GM21367 (cell line): ENCODE data around the gene GRIP2.
"Not testable (repeated sequence)": the region's sequence is repeated elsewhere in the genome, so short reads cannot be mapped to it uniquely, and the experiment has no call there.

Experiments
- ATAC-seq: cut with Tn5 transposase; IDR thresholded peaks from one replicate; pipeline ENCODE4 v1.9.1; 2021; ENCODE audit not compliant: unreplicated experiment

GRIP2 gene

DNA sequence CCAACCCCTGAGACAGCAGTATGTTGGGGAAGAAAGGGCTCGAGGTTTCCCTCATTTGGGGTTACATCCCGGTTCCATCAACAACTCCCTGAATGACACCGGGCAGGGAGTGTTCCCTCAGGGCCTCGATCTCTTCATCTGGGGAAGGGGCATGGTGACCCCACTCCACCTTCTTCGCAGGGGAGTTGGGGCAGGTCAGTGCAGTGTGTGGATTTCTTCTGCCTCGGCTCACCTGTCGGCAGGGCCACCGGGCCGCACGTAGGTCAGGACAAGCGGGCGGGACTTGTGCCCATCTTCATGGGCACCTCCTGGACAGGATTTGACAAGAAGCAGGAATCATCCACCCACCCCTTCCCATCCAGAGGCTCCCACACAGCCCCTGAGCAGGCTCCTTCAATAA, 17.4 kb downstream of the GRIP2 start:
- ATAC-seq = no peak

DNA sequence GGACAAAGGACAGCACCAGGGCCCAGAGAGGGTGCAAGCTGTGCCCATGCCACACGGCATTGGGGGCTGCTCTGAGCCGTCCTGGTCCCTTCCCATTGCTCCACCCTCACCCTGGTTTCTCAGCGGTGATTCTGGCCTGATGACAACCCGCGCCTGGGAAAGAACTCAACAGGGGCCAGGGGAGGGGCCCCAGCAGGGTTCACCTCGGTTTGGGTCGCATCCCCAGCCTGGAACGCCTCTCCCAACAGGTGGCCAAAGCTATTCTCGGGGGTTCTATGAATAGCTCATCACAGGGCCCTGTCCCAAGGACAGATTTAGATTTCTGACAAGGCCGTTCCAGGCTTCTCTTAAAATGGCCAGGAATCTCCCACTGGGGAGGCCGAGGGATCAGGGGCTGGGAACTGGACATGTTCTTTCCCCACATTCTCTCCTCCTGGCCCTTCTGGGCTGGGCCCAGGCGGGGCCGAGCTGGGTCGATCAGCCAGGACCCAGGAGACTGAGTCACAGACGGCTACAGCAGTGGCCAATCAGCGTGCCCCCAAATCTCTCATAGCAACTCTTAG, 17.9 kb downstream of the GRIP2 start:
- no peak for ATAC-seq

DNA sequence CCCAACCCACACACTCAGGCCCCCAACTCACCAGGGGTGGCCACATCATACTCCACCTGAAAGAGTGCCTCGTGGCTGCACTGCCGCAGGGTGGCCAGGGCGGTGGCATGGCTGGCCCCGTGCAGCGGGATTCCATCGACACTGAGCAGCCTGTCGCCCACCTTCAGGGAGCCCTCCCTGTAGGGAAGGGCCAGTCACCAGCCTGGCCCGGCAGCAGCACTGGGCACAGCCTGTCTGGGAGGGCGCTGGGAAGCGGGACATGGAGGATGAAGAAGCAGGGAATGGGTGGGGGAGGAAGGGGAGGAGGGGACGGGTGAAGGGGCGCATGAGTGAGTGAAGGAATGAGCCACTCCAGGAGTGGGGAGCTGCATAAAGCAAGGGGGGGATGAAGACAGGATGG, 18.5 kb downstream of the GRIP2 start:
- ATAC-seq = no peak

- ATAC-seq = no peak
Measured at GRCh38 chr3:14520967-14521366, 19.2 kb downstream of the GRIP2 start.

DNA sequence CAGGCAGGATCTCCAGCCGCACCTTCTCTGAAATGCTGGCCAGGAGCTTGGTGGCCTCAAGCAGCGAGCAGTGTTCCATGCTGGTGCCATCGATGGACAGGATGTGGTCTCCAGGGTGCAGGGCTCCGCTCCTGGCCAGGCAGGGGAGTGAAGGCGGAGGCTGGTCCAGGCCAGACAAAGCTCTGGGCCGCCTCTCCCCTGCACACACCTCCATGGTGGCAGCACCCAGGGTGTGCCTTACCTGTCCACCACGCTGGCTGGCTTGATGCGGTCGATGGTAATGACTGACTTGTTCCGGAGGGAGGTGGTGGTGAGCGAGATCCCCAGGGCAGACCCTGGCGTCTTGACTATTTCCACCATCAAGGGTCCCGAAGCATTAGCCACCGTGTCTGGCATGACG, 20.0 kb downstream of the GRIP2 start:
- no peak for ATAC-seq

DNA sequence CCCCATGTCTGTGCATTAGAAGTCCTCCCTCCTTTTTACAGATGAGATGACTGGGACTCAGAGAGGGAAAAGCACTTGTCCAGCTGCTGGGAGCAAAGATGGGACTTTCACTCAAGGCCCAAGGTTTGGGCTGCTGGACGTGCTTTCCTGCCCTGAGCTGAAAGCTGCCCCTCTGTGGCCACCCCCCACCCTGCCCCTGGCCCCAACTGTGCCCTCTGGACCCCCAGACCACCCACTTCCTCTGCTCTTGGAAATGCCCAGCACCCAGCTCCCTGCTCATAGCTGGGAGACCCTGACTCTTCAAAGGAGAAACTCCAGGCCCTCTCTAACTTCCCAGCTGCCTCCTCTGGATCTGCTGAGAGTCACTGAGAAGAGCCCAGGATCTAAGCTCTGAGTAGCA, 20.7 kb downstream of the GRIP2 start:
- ATAC-seq = no peak

GRCh38 chr3:14518893-14519292, 21.2 kb downstream of the GRIP2 start:
- ATAC-seq = no peak

DNA sequence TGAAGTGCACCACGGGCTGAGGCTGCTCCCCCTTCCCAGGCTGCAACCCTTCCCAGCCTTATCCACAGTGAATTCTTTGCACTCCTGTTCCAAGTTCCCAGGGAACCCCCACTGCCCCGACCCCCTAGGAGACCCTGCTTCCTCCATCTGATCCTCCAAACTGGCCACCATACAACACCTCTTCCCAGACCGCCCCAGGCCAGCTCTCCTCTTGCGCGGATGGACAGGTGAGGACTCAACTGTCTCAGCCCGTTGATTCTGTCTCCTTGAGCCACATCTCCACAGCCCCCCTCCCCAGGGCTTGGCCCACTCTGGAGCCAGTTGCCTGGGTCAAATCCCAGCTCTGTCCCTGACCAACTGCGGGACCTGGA, 21.7 kb downstream of the GRIP2 start:
- no peak for ATAC-seq

DNA sequence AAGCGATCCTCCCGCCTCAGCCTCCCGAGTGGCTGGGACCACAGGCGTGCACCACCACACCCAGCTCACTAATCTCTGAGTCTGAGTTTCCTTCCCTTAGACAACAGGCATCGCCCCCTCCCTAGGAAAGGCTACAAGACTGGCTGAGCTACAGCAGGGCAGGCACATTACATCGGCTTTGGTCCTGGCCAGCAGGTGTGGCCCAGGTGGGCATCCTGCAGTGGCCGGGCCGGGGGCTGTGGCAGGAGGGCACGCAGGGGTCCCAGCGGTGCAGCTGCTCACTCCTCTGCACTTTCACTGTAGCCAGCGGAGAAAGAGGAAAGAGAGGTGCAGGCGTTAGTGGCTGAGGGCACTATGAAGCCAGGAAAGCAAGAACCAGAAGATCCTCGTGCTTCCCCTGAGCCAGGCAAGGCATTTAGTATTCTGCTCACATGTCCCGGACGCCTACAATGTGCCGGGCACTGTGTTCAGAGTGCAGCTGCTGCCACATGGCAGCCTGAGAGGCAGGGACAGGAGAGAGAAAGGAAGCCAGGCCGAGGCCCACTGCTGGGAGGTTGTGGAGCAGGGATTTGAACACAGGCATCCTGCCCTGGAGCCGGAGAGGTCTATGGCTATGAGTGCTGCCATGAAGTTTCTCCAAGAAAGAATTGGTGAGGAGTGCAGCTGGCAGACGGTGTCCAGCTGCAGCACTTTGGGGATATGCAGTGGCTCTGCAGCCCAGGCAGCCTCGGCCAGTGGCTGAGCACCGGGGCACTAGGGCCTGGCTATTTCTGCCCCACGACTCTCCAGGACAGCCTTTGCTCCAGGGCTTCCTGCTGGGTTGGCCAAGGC, 22.3 kb downstream of the GRIP2 start:
- ATAC-seq = no peak

DNA sequence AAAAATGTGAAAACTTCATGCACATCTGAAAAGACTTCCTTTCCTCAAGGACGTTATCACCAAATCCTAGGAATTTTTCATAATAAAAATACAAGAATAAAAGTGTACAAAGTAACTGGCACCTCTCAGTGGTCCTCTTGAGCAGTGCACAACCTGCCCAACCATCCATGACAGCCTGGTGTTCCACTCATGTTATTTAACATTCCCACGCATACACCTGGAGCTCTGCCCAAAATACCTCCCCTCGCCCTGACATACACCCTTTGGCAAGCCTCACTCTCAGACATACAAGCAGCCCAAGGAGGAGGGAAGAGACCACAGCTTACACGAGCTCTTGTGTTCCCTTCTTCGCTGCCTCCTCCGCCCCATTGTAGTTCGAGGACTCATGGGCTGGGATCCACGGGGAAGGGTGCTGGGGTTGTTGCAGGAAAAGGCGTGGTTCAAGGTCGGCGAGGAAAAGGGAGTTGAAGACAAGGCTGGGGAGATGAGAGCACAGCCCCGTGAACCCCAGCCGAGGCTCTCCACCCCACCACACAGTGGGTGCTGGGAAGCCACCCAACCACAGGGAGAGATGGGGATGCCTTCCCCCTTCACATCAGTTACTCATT, 23.3 kb downstream of the GRIP2 start:
- ATAC-seq = no peak

- not testable (repeated sequence) for ATAC-seq
Measured at GRCh38 chr3:14515526-14515925, 24.6 kb downstream of the GRIP2 start.

GRCh38 chr3:14514323-14514720, 25.8 kb downstream of the GRIP2 start:
- no peak for ATAC-seq

DNA sequence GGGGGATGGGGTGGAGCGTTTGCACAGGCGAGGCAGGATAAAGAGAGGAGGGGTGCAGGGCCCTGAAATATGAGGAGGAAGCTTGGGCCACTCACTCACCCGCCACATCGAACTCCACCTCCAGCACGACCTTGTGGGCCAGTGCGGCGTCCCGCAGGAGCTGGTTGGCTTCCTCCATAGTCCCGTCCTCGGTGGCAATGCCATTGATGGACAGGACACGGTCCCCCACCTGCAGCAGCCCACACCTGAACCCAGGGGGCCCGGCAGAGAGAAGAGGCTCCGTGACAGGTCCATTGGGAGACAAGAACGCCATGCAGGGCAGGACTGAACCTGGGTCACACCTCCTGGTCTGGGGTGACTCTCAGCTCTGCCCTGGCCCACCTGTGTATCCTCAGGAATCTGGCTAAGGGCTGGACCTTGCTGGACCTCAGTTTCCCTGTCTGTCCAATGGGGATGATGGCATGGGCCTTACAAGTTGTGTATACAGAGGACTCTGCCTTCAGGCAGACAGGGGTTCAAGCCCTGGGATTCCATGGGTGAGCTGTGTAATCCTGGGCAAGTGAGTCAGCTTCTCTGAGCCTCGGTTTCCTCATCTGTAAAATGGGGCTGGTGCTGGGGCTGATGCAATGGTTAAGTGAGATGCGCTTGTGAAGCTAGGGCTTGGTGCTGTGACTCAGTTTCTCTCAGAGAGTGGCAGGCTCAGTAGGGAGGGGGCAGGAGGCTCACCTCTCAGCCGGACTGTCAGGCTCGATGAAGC, 26.4 kb downstream of the GRIP2 start:
- no peak for ATAC-seq

- ATAC-seq = no peak
Measured at GRCh38 chr3:14512942-14513327, 27.2 kb downstream of the GRIP2 start.

DNA sequence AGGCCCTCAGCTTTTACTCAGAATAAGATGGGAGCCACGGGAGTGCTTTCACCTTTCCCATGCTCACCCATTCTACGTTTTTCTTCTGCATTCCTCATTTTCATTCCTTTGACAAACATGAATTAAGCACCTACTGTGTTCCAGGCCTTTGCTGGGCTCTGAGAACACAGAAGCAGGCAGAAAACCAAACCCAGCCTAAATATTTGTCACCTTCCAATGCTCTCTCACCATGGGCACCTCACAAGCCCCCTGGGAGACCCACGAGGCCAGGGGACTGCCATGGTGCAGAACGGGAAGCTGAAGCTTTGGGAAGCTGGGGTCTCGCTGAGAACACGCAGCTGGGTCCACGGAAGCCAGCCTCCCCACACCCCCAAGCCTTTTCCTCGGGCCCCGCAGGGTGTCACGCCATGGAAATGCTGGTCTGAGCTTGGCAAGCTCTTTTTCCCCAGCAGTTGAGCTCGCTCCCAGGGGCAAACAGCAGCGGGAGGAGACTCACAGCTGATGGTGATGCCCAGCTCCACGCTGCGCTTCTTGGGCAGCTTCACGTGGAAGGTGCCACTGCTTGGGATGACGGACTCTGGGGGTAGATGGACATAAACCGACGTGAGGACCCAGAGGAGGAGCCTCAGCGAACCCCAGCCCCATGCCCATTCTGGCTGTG, 27.7 kb downstream of the GRIP2 start:
- no peak for ATAC-seq

- no peak for ATAC-seq
Measured at GRCh38 chr3:14511623-14512280, 28.4 kb downstream of the GRIP2 start.

- ATAC-seq = no peak
Measured at GRCh38 chr3:14510838-14511622, 29.1 kb downstream of the GRIP2 start.

DNA sequence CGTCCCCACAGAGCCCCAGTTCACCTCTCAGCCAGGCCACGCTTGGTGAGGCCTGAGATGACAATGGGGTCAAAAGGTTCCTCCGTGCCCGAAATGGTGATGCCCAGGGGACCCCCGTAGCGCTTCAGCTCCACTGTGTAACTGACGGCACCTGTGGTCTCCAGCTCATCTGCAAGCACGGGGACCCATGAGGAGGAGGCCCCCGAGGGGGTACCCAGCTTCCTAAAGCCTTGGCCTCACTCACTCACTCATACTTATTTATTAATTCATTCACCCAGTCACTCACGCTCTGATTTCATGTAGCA, 30.4 kb downstream of the GRIP2 start:
- no peak for ATAC-seq

DNA sequence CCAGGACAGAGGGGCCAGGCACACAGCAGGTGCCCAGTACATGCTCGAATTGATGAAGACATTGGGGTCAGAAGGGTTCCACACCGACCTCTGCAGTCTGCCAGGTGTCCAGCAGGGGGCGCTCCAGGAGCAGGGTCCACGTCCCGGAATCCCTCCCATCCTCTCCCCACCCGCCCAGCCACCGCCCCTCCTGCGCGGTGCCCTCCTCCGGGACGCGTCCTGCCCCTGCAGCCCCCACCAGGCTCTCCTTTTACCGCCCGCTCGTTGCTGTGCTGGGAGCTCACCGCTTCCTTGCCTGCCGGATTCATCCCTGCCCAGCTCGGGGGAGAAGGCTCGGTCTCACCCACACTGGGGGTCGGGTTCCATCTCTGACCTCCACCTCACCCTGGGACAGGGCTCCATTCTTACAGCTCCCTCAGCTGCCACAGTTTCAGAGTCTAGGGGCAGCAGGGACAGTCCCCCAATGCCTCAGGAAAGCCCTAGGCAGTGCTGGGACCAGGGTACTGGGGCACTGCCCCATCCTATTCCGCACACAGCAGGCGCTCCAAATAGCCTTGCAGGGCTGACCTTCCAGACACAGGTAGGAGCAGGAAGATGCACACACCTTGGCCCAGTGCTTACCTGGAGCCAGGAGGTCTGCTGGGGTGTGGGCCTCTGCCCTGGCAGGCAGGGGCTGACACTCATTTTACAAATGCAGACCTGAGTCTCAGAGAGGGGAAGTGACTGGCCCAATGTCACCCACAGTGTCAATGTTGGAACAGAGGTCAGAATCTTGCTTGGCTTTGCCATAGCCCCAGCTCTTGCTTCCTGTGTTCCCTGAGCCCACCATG, 31.0 kb downstream of the GRIP2 start:
- ATAC-seq = no peak
